AG04449 (cell line): ENCODE data around the gene SMIM14.
"Not testable (repeated sequence)": the region's sequence is repeated elsewhere in the genome, so short reads cannot be mapped to it uniquely, and the experiment has no call there.

Source experiments
- CTCF ChIA-PET: fragments of 350-600 bp; formaldehyde crosslinking; extraction: SDS; loops from one replicate; lab custom pipeline; 2021; ENCODE audit warnings: antibody characterized with exemption; lab: Yijun Ruan, JAX
- POLR2A ChIA-PET: fragments of 400-600, 350-600 bp; formaldehyde crosslinking; extraction: SDS; loops from one replicate; lab custom pipeline; 2020; ENCODE audit warnings: antibody characterized with exemption, inconsistent platforms; lab: Yijun Ruan, JAX
- DNase-seq: peaks from one replicate; pipeline ENCODE4 v3.0.0-alpha.2; 2010; ENCODE audit warnings: low read depth, low spot score
- H3K4me3 ChIP-seq: 2 replicates; pipeline ENCODE4 v1.5.1; 2011; ENCODE audit warnings: low read depth, mild to moderate bottlenecking, control low read depth, low read length
- CTCF ChIP-seq: IDR thresholded peaks from one replicate; pipeline ENCODE4 v1.5.1; 2011; ENCODE audit warnings: mild to moderate bottlenecking, moderate library complexity, low read length, control low read depth, inconsistent platforms; ENCODE audit not compliant: insufficient read depth; ENCODE audit errors: missing control alignments

SMIM14 gene

GRCh38 chr4:39555472-39555871 lies 83.2 kb downstream of the SMIM14 start:
- ChIA-PET CTCF (no interaction called here), POLR2A (no interaction called here)
- no peak for DNase-seq
- H3K4me3 ChIP-seq: no peak overlapping the region
- no peak for TF ChIP-seq CTCF

GRCh38 chr4:39548425-39549067 lies 90.1 kb downstream of the SMIM14 start:
- no peak for TF ChIP-seq CTCF
- no peak overlapping the region for H3K4me3 ChIP-seq
- ChIA-PET CTCF (no interaction called here), POLR2A (interaction anchor here (1.0 to 1.4 kb wide), 3 partner anchors 21 to 90 kb away, joined by 3 to 8 read pairs (median 3); partner anchors contain the start of genes SMIM14 and UGDH)
- DNase-seq: peak; percentile 24

DNA sequence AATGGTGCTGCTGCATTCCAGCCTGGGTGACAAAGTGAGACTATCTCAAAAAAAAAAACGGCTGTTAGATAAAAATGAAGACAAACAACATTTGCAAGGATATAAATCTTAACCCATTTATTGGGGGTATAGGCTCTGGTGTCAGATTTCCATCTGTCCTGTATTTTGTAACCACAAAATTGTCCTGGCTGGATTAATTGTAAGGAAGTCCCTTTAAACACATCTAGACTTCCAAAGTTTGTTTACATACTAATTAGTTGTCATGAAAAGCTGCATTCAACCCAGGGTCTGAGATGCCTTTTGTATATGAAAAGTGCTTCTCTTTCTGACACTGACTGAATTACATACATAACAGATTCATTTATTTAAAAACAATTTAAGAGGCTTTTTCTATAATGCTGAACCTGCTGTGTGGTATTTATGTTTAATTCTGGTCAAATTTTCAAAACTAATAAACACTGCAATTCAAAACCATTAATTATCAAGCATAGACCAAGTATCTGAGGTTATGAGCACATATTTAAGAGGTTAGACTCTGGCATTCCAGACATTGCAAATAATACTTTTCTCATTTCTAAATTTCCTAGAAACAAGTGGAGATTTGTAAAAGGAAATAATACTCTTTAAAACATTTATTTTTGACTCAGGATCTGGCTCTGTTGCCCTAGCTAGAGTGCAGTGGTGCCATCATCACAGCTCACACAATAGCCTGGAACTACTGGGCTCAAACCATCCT lies 93.9 kb downstream of the SMIM14 start:
- no peak for TF ChIP-seq CTCF
- ChIA-PET CTCF (interaction anchor here (1.0 kb wide), 1 partner anchor 22 kb away, joined by 3 read pairs; no protein-coding TSS in a partner anchor), POLR2A (interaction anchor here (0.6 to 1.3 kb wide), 2 partner anchors 18 to 264 kb away, joined by 3 read pairs; partner anchors contain the start of gene UGDH)
- DNase-seq: no peak
- H3K4me3 ChIP-seq: no peak overlapping the region

GRCh38 chr4:39544080-39544479 lies 94.6 kb downstream of the SMIM14 start:
- H3K4me3 ChIP-seq, POLR2A ChIA-PET, DNase-seq: not testable (repeated sequence)
- CTCF ChIA-PET: interaction anchor here (1.0 kb wide), 1 partner anchor 21 kb away, joined by 3 read pairs; no protein-coding TSS in a partner anchor

DNA sequence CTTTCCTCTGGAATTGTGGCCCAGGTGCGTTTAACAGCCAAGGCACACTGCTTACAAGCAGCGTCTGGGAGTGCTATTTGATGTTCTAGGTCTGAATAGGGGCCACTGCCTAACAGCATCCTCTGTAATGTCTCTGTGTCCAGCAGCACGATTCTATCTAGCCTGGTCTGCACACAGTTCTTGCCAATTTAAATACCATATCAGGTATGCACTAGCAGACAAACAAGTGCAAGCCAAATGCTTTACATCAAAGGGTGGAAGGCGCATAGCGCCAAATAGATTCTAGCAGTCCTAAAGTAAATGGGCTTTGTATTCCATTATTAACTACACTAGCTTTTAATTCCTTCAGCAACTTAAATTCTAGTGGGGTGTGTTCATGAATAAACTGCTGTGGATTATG lies 95.6 kb downstream of the SMIM14 start:
- CTCF ChIA-PET: interaction anchor here (0.9 kb wide), 2 partner anchors 8 to 74 kb away, joined by 3 read pairs; no protein-coding TSS in a partner anchor
- no peak for DNase-seq
- TF ChIP-seq CTCF: no peak
- POLR2A ChIA-PET: no interaction called here
- H3K4me3 ChIP-seq: no peak overlapping the region

DNA sequence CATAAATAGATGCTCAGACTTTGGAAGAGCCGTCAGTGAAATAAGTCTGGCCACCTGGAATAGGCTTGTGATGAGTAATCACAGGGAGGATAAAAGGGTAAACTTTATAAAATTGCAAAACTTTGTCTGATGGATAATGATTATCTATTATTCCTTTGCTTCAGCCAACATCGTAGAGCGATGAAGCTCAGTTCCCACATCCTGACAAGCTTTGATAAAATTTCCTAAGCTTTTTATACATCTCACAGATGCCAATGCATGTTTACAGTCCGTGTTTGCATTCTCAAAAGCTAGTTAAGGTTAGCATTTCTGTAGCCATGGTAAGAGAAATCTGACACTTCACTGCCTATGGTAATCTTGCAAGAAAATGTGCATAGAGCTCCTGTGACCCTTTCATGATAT lies 96.1 kb downstream of the SMIM14 start:
- TF ChIP-seq CTCF: no peak
- CTCF ChIA-PET: interaction anchor here (0.9 kb wide), 2 partner anchors 9 to 73 kb away, joined by 3 read pairs; no protein-coding TSS in a partner anchor

More for the DNA sequence above, 96.1 kb downstream of the SMIM14 start:
- DNase-seq: no peak
- no peak overlapping the region for H3K4me3 ChIP-seq
- POLR2A ChIA-PET: no interaction called here
